HepG2 (cell line): ENCODE results near the gene CS. TPM values are rescaled to one million over a fixed set of nuclear protein-coding genes. Genes with fewer than 3 reads are reported as not detected.

Experiments used
- ARID3A ChIP-seq: IDR thresholded peaks from 2 replicates; pipeline ENCODE4 v1.6.1; 2012; ENCODE audit warnings: low read depth, low read length, improper control_type of control experiment
- ATF7-NPFF ChIP-seq: sonication (generic); formaldehyde crosslinking; IDR thresholded peaks from 2 replicates; pipeline ENCODE4 v1.8.1; 2023; ENCODE audit warnings: mild to moderate bottlenecking, low read depth, missing genetic modification reagents, moderate library complexity
- E2F1 ChIP-seq: sonication (generic); formaldehyde crosslinking; IDR thresholded peaks from 2 replicates; pipeline ENCODE4 v1.5.0; 2020; ENCODE audit warnings: missing genetic modification reagents
- ERF ChIP-seq: IDR thresholded peaks from 2 replicates; pipeline ENCODE4 v1.6.1; 2018; ENCODE audit warnings: missing biosample characterization, missing genetic modification reagents
- ESRRA ChIP-seq: sonication (generic); formaldehyde crosslinking; IDR thresholded peaks from 2 replicates; pipeline ENCODE4 v1.5.1; 2020; ENCODE audit warnings: mild to moderate bottlenecking, low read depth, missing genetic modification reagents
- FOXA3 ChIP-seq: IDR thresholded peaks from 2 replicates; pipeline ENCODE4 v1.6.1; 2016; ENCODE audit warnings: missing genetic modification reagents, missing compliant biosample characterization
- GATAD1 ChIP-seq: IDR thresholded peaks from 2 replicates; pipeline ENCODE4 v1.6.1; 2016; ENCODE audit warnings: missing genetic modification reagents, missing compliant biosample characterization
- GTF2F1 ChIP-seq: fragments of 150-350 bp; IDR thresholded peaks from 2 replicates; pipeline ENCODE4 v1.6.1; 2014; ENCODE audit warnings: low read length
- HHEX ChIP-seq: IDR thresholded peaks from 2 replicates; pipeline ENCODE4 v1.6.1; 2016; ENCODE audit warnings: control low read depth
- JARID2 ChIP-seq: sonication (generic); formaldehyde crosslinking; IDR thresholded peaks from 2 replicates; pipeline ENCODE4 v1.8.1; 2023; ENCODE audit warnings: missing genetic modification reagents, inconsistent platforms; ENCODE audit not compliant: insufficient replicate concordance
- JUN ChIP-seq: sonication (generic); formaldehyde crosslinking; IDR thresholded peaks from 2 replicates; pipeline ENCODE4 v1.4.0; 2020; ENCODE audit warnings: mild to moderate bottlenecking, missing genetic modification reagents
- KAT8 ChIP-seq: IDR thresholded peaks from 2 replicates; pipeline ENCODE4 v1.6.1; 2016; ENCODE audit warnings: missing genetic modification reagents, missing compliant biosample characterization
- NCOA1 ChIP-seq: sonication (generic); formaldehyde crosslinking; IDR thresholded peaks from 2 replicates; pipeline ENCODE4 v1.9.0; 2021; ENCODE audit warnings: missing genetic modification reagents
- NFIB ChIP-seq: sonication (generic); formaldehyde crosslinking; IDR thresholded peaks from 2 replicates; pipeline ENCODE4 v1.9.0; 2021; ENCODE audit warnings: missing genetic modification reagents, mild to moderate bottlenecking, borderline replicate concordance
- NFIC ChIP-seq: IDR thresholded peaks from 2 replicates; pipeline ENCODE4 v1.6.1; 2012; ENCODE audit warnings: mild to moderate bottlenecking, low read length, inconsistent platforms
- RARG ChIP-seq: sonication (generic); formaldehyde crosslinking; IDR thresholded peaks from 2 replicates; pipeline ENCODE4 v1.4.0; 2020; ENCODE audit warnings: low read depth, mild to moderate bottlenecking, missing genetic modification reagents
- RBFOX2 ChIP-seq: fragments of 200-400 bp; formaldehyde crosslinking; IDR thresholded peaks from 2 replicates; pipeline ENCODE4 v1.6.1; 2017; ENCODE audit warnings: low read depth, mild to moderate bottlenecking, low read length
- SIX1 ChIP-seq: sonication (generic); formaldehyde crosslinking; IDR thresholded peaks from 2 replicates; pipeline ENCODE4 v1.4.0; 2020; ENCODE audit warnings: missing genetic modification reagents, borderline replicate concordance
- SOX6 ChIP-seq, 2 experiments: fragments of 450-650 bp in 1 of 2; sonication (generic) in 1 of 2; formaldehyde crosslinking in 1 of 2; IDR thresholded peaks; 2 replicates each; pipeline versions ENCODE4 v1.4.0 to v1.6.1; 2017 to 2020; ENCODE audit warnings: antibody characterized with exemption in 1 of 2, mild to moderate bottlenecking in 1 of 2, missing genetic modification reagents in 1 of 2
- SSRP1 ChIP-seq: IDR thresholded peaks from 2 replicates; pipeline ENCODE4 v1.6.1; 2016; ENCODE audit warnings: control low read depth
- TAF15 ChIP-seq: fragments of 200-400 bp; formaldehyde crosslinking; IDR thresholded peaks from one replicate; pipeline ENCODE4 v1.6.1; 2018; ENCODE audit warnings: mild to moderate bottlenecking, low read depth, low read length; ENCODE audit not compliant: poor library complexity, severe bottlenecking
- TRAFD1 ChIP-seq: sonication (generic); formaldehyde crosslinking; IDR thresholded peaks from 2 replicates; pipeline ENCODE4 v1.5.1; 2020; ENCODE audit warnings: missing genetic modification reagents, mild to moderate bottlenecking, borderline replicate concordance
- WIZ ChIP-seq: sonication (generic); formaldehyde crosslinking; IDR thresholded peaks from 2 replicates; pipeline ENCODE4 v1.5.1; 2020; ENCODE audit warnings: mild to moderate bottlenecking, missing genetic modification reagents
- ZEB1 ChIP-seq: IDR thresholded peaks from 2 replicates; pipeline ENCODE4 v1.6.1; 2012; ENCODE audit warnings: mild to moderate bottlenecking, low read depth, inconsistent platforms; ENCODE audit not compliant: insufficient replicate concordance
- ZNF235 ChIP-seq: sonication (generic); formaldehyde crosslinking; IDR thresholded peaks from 2 replicates; pipeline ENCODE4 v1.8.1; 2023; ENCODE audit warnings: mild to moderate bottlenecking, missing genetic modification reagents, borderline replicate concordance
- ZNF75D ChIP-seq: sonication (generic); formaldehyde crosslinking; IDR thresholded peaks from 2 replicates; pipeline ENCODE4 v1.8.1; 2023; ENCODE audit warnings: missing genetic modification reagents, mild to moderate bottlenecking, borderline replicate concordance
- ZNF777 ChIP-seq: sonication (generic); formaldehyde crosslinking; IDR thresholded peaks from 2 replicates; pipeline ENCODE4 v1.4.0; 2020; ENCODE audit warnings: missing genetic modification reagents
- polyA plus RNA-seq, 8 experiments: library from polyadenylated mRNA; depleted of rRNA in 3 of 8; stranded (reverse) in 7 of 8; unstranded in 1 of 8; fragments of >200 nt; fragmentation: Illumina TruSeq in 4 of 8; extraction: Trizol in 4 of 8; gene quantifications; 2 replicates each; pipeline versions ENCODE4 v1.2.1 to v1.2.3, GENCODE V29; 2011 to 2016; ENCODE audit warnings: low read depth in 4 of 8, missing spikeins in 1 of 8, mixed read lengths in 1 of 8; ENCODE audit not compliant: insufficient read depth in 1 of 8
- total RNA-seq, 5 experiments: library from RNA; depleted of rRNA; stranded (reverse); fragments of >200 nt; fragmentation: Illumina TruSeq; extraction: Trizol; gene quantifications; 2 replicates each; pipeline ENCODE4 v1.2.3, GENCODE V29; 2016; ENCODE audit warnings: low read depth in 1 of 5

Gene CS
- total and polyA plus RNA-seq, 2 of the 13 experiments (the other 11 are each of a cell fraction or from before 2014, with no cell fraction given), result 173 to 175 TPM

GRCh38 chr12:56299853-56300643 lies at the start of gene CS (continued):
- TF ChIP-seq ATF7-NPFF (CRISPR knock-in tag) (peak; percentile 27; the same call in 1 of the 2 replicates), JARID2 (CRISPR knock-in tag) (peak; percentile 32), FOXA3 (CRISPR knock-in tag) (no peak; the same call in none of the 2 replicates), RBFOX2 (peak; percentile 96), GATAD1 (CRISPR knock-in tag) (peak; percentile 62), NFIB (CRISPR knock-in tag) (no peak), ZNF75D (no peak), ESRRA (CRISPR knock-in tag) (peak; percentile 60), ERF (CRISPR knock-in tag) (peak; percentile 17; the same call in 1 of the 2 replicates), JUN (0 out of 2 replicates have a peak, but pooled peaks have one; percentile 33), HHEX (no peak), SOX6 (IDR thresholded peaks at IDR 0.05) (no peak), SOX6 (CRISPR knock-in tag; IDR thresholded peaks at IDR 0.05) (peak; percentile 53), ARID3A (peak; percentile 57; the same call in 1 of the 2 replicates), NFIC (peak; percentile 57; the same call in 1 of the 2 replicates), KAT8 (CRISPR knock-in tag) (peak; percentile 36), E2F1 (CRISPR knock-in tag) (peak; percentile 47; the same call in 1 of the 2 replicates), TRAFD1 (peak; percentile 67; the same call in 1 of the 2 replicates), NCOA1 (CRISPR knock-in tag) (peak; percentile 92), TAF15 (peak; percentile 75), ZNF777 (CRISPR knock-in tag) (0 out of 2 replicates have a peak, but pooled peaks have one; percentile 2), RARG (CRISPR knock-in tag) (no peak; the same call in 1 of the 2 replicates), ZEB1 (no peak), SIX1 (CRISPR knock-in tag) (no peak), SSRP1 (no peak), WIZ (0 out of 2 replicates have a peak, but pooled peaks have one; percentile 55), GTF2F1 (no peak), ZNF235 (CRISPR knock-in tag) (peak; percentile 59; the same call in 1 of the 2 replicates)
